ENCODE data around the gene UBA6. TPM values are rescaled to one million over a fixed set of nuclear protein-coding genes. Genes with fewer than 3 reads are reported as not detected.
"Not testable (repeated sequence)": the region's sequence is repeated elsewhere in the genome, so short reads cannot be mapped to it uniquely, and the experiment has no call there.

Gene UBA6
- total and polyA plus RNA-seq, 8 donors = 4.1 to 26.5 (median 14.4) TPM

DNA sequence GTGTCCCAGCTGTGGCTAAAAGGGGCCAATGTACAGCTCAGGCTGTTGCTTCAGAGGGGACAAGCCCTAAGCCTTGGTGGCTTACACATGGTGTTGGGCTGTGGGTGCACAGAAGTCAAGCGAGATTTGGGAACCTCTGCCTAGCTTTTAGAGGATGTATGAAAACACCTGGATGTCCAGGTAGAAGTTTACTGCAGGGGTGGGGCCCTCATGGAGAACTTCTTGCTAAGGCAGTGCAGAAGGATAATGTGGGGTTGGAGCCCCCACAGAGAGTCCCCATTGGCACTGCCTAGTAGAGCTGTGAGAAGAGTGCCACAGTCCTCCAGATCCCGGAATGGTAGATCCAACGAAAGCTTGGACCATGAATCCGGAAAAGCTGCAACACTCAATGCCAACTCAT, 40.5 kb downstream of the UBA6 start:
- H3K27ac ChIP-seq = no peak overlapping the region
- WGBS, 2 donors = 98 to 100% methylated on average over 4 of the region's 4 CpGs
- H3K9me3 ChIP-seq = no peaks in the 10 kb centered on the region
- H3K36me3 ChIP-seq = peaks cover 0 to 39% (median 20%) of the 10 kb centered on the region in 3 donors
- no peak overlapping the region for H3K4me3 ChIP-seq
- H3K27me3 ChIP-seq = no peaks in the 10 kb centered on the region
- no peak for DNase-seq
- TF ChIP-seq, protein P1, sequence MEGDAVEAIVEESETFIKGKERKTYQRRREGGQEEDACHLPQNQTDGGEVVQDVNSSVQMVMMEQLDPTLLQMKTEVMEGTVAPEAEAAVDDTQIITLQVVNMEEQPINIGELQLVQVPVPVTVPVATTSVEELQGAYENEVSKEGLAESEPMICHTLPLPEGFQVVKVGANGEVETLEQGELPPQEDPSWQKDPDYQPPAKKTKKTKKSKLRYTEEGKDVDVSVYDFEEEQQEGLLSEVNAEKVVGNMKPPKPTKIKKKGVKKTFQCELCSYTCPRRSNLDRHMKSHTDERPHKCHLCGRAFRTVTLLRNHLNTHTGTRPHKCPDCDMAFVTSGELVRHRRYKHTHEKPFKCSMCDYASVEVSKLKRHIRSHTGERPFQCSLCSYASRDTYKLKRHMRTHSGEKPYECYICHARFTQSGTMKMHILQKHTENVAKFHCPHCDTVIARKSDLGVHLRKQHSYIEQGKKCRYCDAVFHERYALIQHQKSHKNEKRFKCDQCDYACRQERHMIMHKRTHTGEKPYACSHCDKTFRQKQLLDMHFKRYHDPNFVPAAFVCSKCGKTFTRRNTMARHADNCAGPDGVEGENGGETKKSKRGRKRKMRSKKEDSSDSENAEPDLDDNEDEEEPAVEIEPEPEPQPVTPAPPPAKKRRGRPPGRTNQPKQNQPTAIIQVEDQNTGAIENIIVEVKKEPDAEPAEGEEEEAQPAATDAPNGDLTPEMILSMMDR (IDR thresholded peaks at IDR 0.05) = no peak
- no peaks in the 10 kb centered on the region for H3K4me1 ChIP-seq
- intact Hi-C loops (cut with DNase I) = no loop called here
- ATAC-seq = no peak
- no peak for FAIRE-seq

GRCh38 chr4:67659065-67659464, 41.9 kb downstream of the UBA6 start:
- DNase-seq = no peak
- FAIRE-seq = no peak
- H3K9me3 ChIP-seq = no peaks in the 10 kb centered on the region
- no peak overlapping the region for H3K4me3 ChIP-seq
- intact Hi-C loops (cut with DNase I) = no loop called here
- TF ChIP-seq, protein P1 (IDR thresholded peaks at IDR 0.05) = no peak
- no peak for ATAC-seq
- 92 to 96% methylated on average over 2 of the region's 2 CpGs for WGBS, 2 donors
- H3K36me3 ChIP-seq = peaks cover 0 to 32% (median 14%) of the 10 kb centered on the region in 3 donors
- no peak overlapping the region for H3K27ac ChIP-seq
- no peaks in the 10 kb centered on the region for H3K4me1 ChIP-seq
- H3K27me3 ChIP-seq = no peaks in the 10 kb centered on the region

- H3K4me3 ChIP-seq = no peak overlapping the region
- DNase-seq = no peak
- intact Hi-C loops (cut with DNase I) = no loop called here
- TF ChIP-seq, protein P1 (IDR thresholded peaks at IDR 0.05) = no peak
- ATAC-seq = no peak
- H3K9me3 ChIP-seq = no peaks in the 10 kb centered on the region
- peaks cover 0 to 27% (median 14%) of the 10 kb centered on the region in 3 donors for H3K36me3 ChIP-seq
- 64 to 82% methylated on average over 3 of the region's 3 CpGs for WGBS, 2 donors
- no peak for FAIRE-seq
- no peaks in the 10 kb centered on the region for H3K27me3 ChIP-seq
- H3K4me1 ChIP-seq = no peaks in the 10 kb centered on the region
- no peak overlapping the region for H3K27ac ChIP-seq
Measured at GRCh38 chr4:67658302-67658701, 42.7 kb downstream of the UBA6 start.

- H3K36me3 ChIP-seq = peaks cover 0 to 3% (median 0%) of the 10 kb centered on the region in 3 donors
- FAIRE-seq (no peak), DNase-seq (no peak), ATAC-seq (no peak)
- H3K9me3 ChIP-seq = peaks cover 0 to 5% (median 0%) of the 10 kb centered on the region in 4 donors
- TF ChIP-seq, protein P1 (IDR thresholded peaks at IDR 0.05) = no peak
- H3K4me3 ChIP-seq = no peak overlapping the region
- H3K4me1 ChIP-seq = no peaks in the 10 kb centered on the region
- H3K27me3 ChIP-seq = no peaks in the 10 kb centered on the region
- intact Hi-C loops (cut with DNase I) = no loop called here
- no peak overlapping the region for H3K27ac ChIP-seq
Measured at GRCh38 chr4:67651536-67651935, 49.4 kb downstream of the UBA6 start.

DNA sequence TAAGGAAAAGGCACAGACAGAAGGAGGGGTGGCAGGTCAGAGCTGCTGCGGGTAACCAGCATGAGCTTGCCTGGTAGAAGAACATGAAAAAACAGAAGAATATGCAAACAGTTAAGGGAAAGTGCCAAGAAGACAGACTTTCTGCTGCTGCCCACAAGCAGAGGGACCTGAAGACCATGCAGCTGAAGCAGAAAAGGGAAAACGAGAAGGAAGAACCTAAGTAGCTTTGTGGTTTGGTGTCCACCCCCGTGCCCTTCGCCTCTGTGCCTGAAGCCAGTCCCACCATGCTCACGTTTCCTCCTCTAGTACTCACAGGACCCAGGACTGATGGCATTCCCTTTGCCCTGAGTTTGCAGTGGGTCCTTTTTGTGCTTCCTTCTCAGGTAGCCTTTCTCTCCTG, 62.8 kb downstream of the UBA6 start:
- no peak for FAIRE-seq
- Histone ChIP-seq H3K9me3 (no peaks in the 10 kb centered on the region), H3K27me3 (no peaks in the 10 kb centered on the region), H3K36me3 (no peaks in the 10 kb centered on the region), H3K4me1 (peaks cover 0 to 11% (median 0%) of the 10 kb centered on the region in 3 donors), H3K4me3 (no peak overlapping the region), H3K27ac (no peak overlapping the region)
- TF ChIP-seq, protein P1 (IDR thresholded peaks at IDR 0.05) = no peak
- ATAC-seq = no peak
- WGBS, 2 donors = 86 to 94% methylated on average over 5 of the region's 5 CpGs
- no peak for DNase-seq
- intact Hi-C loops (cut with DNase I) = no loop called here

DNA sequence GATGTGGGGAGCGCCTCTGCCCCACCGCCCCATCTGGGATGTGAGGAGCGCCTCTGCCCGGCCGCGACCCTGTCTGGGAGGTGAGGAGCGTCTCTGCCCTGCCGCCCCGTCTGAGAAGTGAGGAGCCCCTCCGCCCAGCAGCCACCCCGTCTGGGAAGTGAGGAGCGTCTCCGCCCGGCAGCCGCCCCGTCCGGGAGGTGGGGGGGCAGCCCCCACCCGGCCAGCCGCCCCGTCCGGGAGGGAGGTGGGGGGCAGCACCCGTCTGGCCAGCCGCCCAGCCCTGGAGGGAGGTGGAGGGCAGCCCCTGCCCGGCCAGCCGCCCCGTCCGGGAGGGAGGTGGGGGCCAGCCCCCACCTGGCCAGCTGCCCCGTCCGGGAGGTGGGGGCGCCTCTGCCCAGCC, 64.0 kb downstream of the UBA6 start:
- peaks cover 0 to 11% (median 0%) of the 10 kb centered on the region in 3 donors for H3K4me1 ChIP-seq
- H3K36me3 ChIP-seq; H3K9me3 ChIP-seq; H3K4me3 ChIP-seq; H3K27me3 ChIP-seq; intact Hi-C loops (cut with DNase I); ATAC-seq; H3K27ac ChIP-seq; FAIRE-seq: not testable (repeated sequence)
- WGBS, 2 donors = 94% methylated on average over 12 to 30 of the region's 30 CpGs
- DNase-seq = peak in 1 of 6 donors; percentile 42
